Breast epithelium (tissue), 4 donors: ENCODE measurements around the gene GTPBP1. TPM values are rescaled to one million over a fixed set of nuclear protein-coding genes. Genes with fewer than 3 reads are reported as not detected.

Experiments used
- DNase-seq, 2 donors: peaks; one replicate each; pipeline ENCODE4 v3.0.0-alpha.2; 2019; ENCODE audit warnings: low spot score in 2 of 2
- H3K27ac ChIP-seq, 2 donors: fragments of 200-600 bp; sonication (generic) in 1 of 2; one replicate each; pipeline ENCODE4 v1.5.1; 2016 to 2019; ENCODE audit warnings: mild to moderate bottlenecking in 1 of 2
- H3K27me3 ChIP-seq, 2 donors: fragments of 200-600 bp; sonication (generic) in 1 of 2; one replicate each; pipeline versions ENCODE4 v1.5.1 to v1.6.0; 2017 to 2019; ENCODE audit warnings: control low read depth in 1 of 2, mild to moderate bottlenecking in 1 of 2
- H3K36me3 ChIP-seq: fragments of 200-600 bp; one replicate; pipeline ENCODE4 v1.5.1; 2019
- H3K4me1 ChIP-seq, 2 donors: fragments of 200-600 bp; sonication (generic); one replicate each; pipeline ENCODE4 v1.5.1; 2016 to 2019; ENCODE audit warnings: control low read depth in 1 of 2
- H3K4me3 ChIP-seq, 3 donors: fragments of 200-600 bp; sonication (generic); 1 replicate in 2 of 3; 2 replicates in 1 of 3; pipeline ENCODE4 v1.5.1; 2016 to 2019; ENCODE audit warnings: mild to moderate bottlenecking in 3 of 3, moderate library complexity in 2 of 3
- H3K9me3 ChIP-seq, 2 donors: fragments of 200-600 bp; sonication (generic) in 1 of 2; one replicate each; pipeline ENCODE4 v1.5.1; 2016 to 2019; ENCODE audit warnings: control low read depth in 1 of 2
- POLR2A ChIP-seq: fragments of 450-650 bp; IDR thresholded peaks from one replicate; pipeline ENCODE4 v1.6.1; 2016; ENCODE audit warnings: antibody characterized with exemption, mild to moderate bottlenecking, moderate library complexity
- POLR2AphosphoS5 ChIP-seq, 3 donors: sonication (generic); formaldehyde crosslinking; IDR thresholded peaks; one replicate each; pipeline ENCODE4 v1.6.1; 2017; ENCODE audit warnings: antibody characterized with exemption in 3 of 3
- intact Hi-C: fragments of 100-400 bp; cut with DNase I; formaldehyde crosslinking; loops from one replicate; pipeline ENCODE4 v1.15.1; 2023; ENCODE audit warnings: low total_unique reads
- total RNA-seq, 3 donors: library from RNA; depleted of rRNA; stranded (reverse); fragments of >200 nt; gene quantifications; one replicate each; pipeline ENCODE4 v1.1.0, GENCODE V29; 2016
- TF ChIP-seq, protein P1 (sequence below), 3 donors: fragments of 450-650 bp; IDR thresholded peaks; one replicate each; pipeline ENCODE4 v1.5.1; 2016 to 2017; ENCODE audit warnings: antibody characterized with exemption in 3 of 3, mild to moderate bottlenecking in 3 of 3, moderate library complexity in 3 of 3

Gene GTPBP1
- total RNA-seq, 3 donors from 2014 or later: 32.3 to 58.7 (median 56.9) TPM

DNA sequence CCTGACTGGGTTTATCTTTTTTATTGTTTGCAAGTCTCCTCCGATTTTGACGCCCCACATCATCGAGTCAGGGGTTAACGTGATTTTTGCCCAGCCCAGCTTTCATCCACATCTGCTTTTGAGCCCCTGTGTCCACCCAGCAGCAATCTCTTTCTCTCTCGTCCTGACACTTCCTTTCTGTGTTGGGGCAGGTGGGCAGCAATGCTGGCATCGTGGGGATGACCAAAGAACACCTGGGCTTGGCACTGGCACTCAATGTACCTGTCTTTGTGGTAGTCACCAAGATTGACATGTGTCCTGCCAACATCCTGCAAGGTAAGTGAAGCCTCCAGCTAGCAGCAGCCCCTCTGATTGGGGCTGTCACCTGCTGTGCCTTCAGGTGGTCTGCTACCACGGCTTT, 15.8 kb downstream of the GTPBP1 start:
- Histone ChIP-seq H3K36me3 (no peaks in the 10 kb centered on the region), H3K27me3 (no peaks in the 10 kb centered on the region), H3K27ac (no peak overlapping the region), H3K9me3 (no peaks in the 10 kb centered on the region), H3K4me3 (no peak overlapping the region), H3K4me1 (no peaks in the 10 kb centered on the region)
- TF ChIP-seq POLR2AphosphoS5 (IDR thresholded peaks at IDR 0.05): no peak
- TF ChIP-seq POLR2A: no peak
- TF ChIP-seq, protein P1, sequence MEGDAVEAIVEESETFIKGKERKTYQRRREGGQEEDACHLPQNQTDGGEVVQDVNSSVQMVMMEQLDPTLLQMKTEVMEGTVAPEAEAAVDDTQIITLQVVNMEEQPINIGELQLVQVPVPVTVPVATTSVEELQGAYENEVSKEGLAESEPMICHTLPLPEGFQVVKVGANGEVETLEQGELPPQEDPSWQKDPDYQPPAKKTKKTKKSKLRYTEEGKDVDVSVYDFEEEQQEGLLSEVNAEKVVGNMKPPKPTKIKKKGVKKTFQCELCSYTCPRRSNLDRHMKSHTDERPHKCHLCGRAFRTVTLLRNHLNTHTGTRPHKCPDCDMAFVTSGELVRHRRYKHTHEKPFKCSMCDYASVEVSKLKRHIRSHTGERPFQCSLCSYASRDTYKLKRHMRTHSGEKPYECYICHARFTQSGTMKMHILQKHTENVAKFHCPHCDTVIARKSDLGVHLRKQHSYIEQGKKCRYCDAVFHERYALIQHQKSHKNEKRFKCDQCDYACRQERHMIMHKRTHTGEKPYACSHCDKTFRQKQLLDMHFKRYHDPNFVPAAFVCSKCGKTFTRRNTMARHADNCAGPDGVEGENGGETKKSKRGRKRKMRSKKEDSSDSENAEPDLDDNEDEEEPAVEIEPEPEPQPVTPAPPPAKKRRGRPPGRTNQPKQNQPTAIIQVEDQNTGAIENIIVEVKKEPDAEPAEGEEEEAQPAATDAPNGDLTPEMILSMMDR (IDR thresholded peaks at IDR 0.05): no peak
- intact Hi-C loops: no loop called here
- peak in 1 of 2 donors; percentile 31 for DNase-seq

DNA sequence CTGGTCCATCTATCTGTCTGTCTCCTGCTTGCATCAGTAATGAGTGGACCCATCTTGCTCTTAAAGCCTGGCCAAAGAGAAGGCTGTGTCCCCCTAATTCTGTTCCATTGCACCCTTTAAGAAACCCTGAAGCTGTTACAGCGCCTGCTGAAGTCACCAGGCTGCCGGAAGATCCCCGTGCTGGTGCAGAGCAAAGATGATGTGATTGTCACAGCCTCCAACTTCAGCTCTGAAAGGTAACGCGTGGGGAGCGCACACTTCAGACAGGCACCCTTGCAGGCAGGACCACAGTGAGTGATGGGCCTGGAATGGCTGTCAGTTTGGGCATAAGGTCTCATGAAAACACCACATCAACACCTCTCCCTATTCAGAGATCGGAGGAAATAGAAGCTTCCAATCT, 18.4 kb downstream of the GTPBP1 start:
- Histone ChIP-seq H3K9me3 (no peaks in the 10 kb centered on the region), H3K27ac (no peak overlapping the region), H3K36me3 (peaks cover 7% of the 10 kb centered on the region), H3K27me3 (no peaks in the 10 kb centered on the region), H3K4me3 (no peak overlapping the region), H3K4me1 (no peaks in the 10 kb centered on the region)
- no peak for DNase-seq
- intact Hi-C loops: no loop called here
- TF ChIP-seq, protein P1 (IDR thresholded peaks at IDR 0.05): no peak
- no peak for TF ChIP-seq POLR2AphosphoS5 (IDR thresholded peaks at IDR 0.05)
- no peak for TF ChIP-seq POLR2A

DNA sequence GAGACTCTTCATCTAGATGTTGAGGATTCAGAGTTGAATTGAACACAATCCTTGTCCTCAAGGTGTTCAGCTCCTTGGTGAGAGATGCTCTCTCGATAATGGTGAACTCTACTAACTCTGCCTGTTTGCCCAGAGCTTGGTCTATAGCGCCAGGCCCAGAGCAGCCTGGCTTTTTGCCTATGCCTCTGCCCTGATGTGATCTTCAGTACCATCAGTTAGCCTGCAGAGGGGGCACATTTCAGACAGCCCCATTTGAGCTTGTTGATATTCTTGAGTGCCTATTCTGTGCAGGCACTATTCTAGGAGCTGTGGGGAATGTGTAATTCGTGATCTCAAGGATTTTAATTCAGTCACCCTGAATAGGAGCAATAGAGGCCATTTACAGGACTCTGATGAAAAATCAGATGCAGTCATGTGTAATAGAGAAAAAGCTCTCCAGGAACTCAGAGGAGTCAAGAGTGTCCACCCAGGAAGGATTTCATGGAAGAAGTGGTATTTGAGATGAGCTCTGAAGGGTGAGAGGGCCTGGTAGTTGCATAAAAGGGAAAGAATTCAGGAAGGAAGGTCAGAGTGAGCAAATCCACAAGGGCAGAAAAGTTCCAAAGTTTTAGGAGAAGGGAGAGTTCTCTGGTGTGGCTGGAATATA, 19.3 kb downstream of the GTPBP1 start:
- H3K4me1 ChIP-seq: no peaks in the 10 kb centered on the region
- intact Hi-C loops: no loop called here
- peak in 1 of 2 donors; percentile 31 for DNase-seq
- no peak for TF ChIP-seq POLR2A
- TF ChIP-seq, protein P1 (IDR thresholded peaks at IDR 0.05): peak in 1 of 3 donors; percentile 27
- no peak for TF ChIP-seq POLR2AphosphoS5 (IDR thresholded peaks at IDR 0.05)
- H3K9me3 ChIP-seq: no peaks in the 10 kb centered on the region
- peaks cover 14% of the 10 kb centered on the region for H3K36me3 ChIP-seq
- H3K27ac ChIP-seq: no peak overlapping the region
- no peak overlapping the region for H3K4me3 ChIP-seq
- no peaks in the 10 kb centered on the region for H3K27me3 ChIP-seq

DNA sequence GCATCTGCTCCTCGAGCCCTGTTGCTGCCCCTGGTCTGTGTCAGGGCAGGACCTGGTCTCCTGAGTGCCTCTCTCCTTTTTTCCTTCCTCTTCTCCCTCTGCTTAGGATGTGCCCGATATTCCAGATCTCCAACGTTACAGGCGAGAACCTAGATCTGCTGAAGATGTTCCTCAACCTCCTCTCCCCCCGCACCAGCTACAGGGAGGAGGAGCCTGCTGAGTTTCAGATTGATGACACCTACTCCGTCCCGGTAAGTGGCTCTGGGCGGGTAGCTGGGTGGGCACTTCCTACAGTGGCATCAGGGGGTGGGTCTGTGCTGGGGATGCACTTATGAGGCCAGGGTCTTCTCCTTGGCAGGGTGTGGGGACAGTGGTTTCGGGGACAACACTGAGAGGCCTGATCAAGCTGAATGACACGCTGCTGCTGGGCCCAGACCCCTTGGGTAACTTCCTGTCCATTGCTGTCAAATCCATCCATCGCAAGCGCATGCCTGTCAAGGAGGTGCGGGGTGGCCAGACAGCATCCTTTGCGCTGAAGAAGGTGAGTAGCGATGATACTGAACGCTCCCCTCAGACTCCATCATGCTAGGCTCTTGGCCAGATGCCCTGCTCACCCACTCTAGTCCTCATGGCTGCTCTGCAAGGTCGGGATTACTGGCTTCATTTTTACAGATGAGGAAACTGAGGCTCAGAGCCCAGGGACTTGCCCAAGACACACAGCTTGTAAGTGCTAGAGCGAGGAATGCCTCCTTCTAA, 20.3 kb downstream of the GTPBP1 start:
- peaks cover 18% of the 10 kb centered on the region for H3K36me3 ChIP-seq

More for the DNA sequence above, 20.3 kb downstream of the GTPBP1 start:
- no peak overlapping the region for H3K27ac ChIP-seq
- no peak overlapping the region for H3K4me3 ChIP-seq
- DNase-seq: peak in 1 of 2 donors; percentile 33
- H3K9me3 ChIP-seq: no peaks in the 10 kb centered on the region
- intact Hi-C loops: no loop called here
- no peaks in the 10 kb centered on the region for H3K4me1 ChIP-seq
- TF ChIP-seq POLR2AphosphoS5 (IDR thresholded peaks at IDR 0.05) (no peak), POLR2A (no peak)
- TF ChIP-seq, protein P1 (IDR thresholded peaks at IDR 0.05): no peak
- no peaks in the 10 kb centered on the region for H3K27me3 ChIP-seq
